H9 (cell line): ENCODE data around the gene LRP1. TPM values are rescaled to one million over a fixed set of nuclear protein-coding genes. Genes with fewer than 3 reads are reported as not detected.

Source experiments
- DNase-seq: peaks from one replicate; pipeline ENCODE4 v3.0.0-alpha.2; 2017
- H2AFZ ChIP-seq: one replicate; pipeline ENCODE4 v1.6.1; 2013; ENCODE audit warnings: mild to moderate bottlenecking, low read length, control low read depth, moderate library complexity
- H2AK5ac ChIP-seq: 2 replicates; pipeline ENCODE4 v1.6.1; 2013; ENCODE audit warnings: low read length, control low read depth, mixed read lengths; ENCODE audit not compliant: insufficient read length
- H2BK120ac ChIP-seq: one replicate; pipeline ENCODE4 v1.6.1; 2013; ENCODE audit warnings: low read depth, mild to moderate bottlenecking, low read length, control low read depth, inconsistent platforms; ENCODE audit not compliant: poor library complexity, severe bottlenecking
- H2BK12ac ChIP-seq: 2 replicates; pipeline ENCODE4 v1.6.1; 2013; ENCODE audit warnings: low read length, control low read depth, mixed read lengths, low read depth; ENCODE audit not compliant: insufficient read length
- H2BK15ac ChIP-seq: 2 replicates; pipeline ENCODE4 v1.6.1; 2013; ENCODE audit warnings: low read depth, low read length, control low read depth
- H2BK20ac ChIP-seq: one replicate; pipeline ENCODE4 v1.6.1; 2013; ENCODE audit warnings: low read depth, mild to moderate bottlenecking, low read length, control low read depth, inconsistent platforms; ENCODE audit not compliant: poor library complexity, severe bottlenecking
- H2BK5ac ChIP-seq: 2 replicates; pipeline ENCODE4 v1.6.1; 2013; ENCODE audit warnings: low read length, control low read depth, mixed read lengths; ENCODE audit not compliant: insufficient read length
- H3K14ac ChIP-seq: 2 replicates; pipeline ENCODE4 v1.6.1; 2013; ENCODE audit warnings: low read length, control low read depth; ENCODE audit not compliant: insufficient read depth
- H3K18ac ChIP-seq: 2 replicates; pipeline ENCODE4 v1.6.1; 2013; ENCODE audit warnings: low read depth, mild to moderate bottlenecking, mixed read lengths, low read length, control low read depth; ENCODE audit not compliant: insufficient read length
- H3K23ac ChIP-seq: 2 replicates; pipeline ENCODE4 v1.6.1; 2013; ENCODE audit warnings: low read length, control low read depth, mixed read lengths, low read depth; ENCODE audit not compliant: insufficient read length
- H3K23me2 ChIP-seq: 2 replicates; pipeline ENCODE4 v1.6.1; 2013; ENCODE audit warnings: low read depth, mild to moderate bottlenecking, mixed read lengths, low read length, control low read depth; ENCODE audit not compliant: insufficient read length, poor library complexity, severe bottlenecking
- H3K27ac ChIP-seq: 2 replicates; pipeline ENCODE4 v1.5.1; 2013; ENCODE audit warnings: low read length, control low read depth, mixed read lengths, low read depth; ENCODE audit not compliant: insufficient read length
- H3K27me3 ChIP-seq: 2 replicates; pipeline ENCODE4 v1.6.1; 2013; ENCODE audit warnings: low read length, control low read depth, inconsistent platforms; ENCODE audit not compliant: insufficient read depth
- H3K4ac ChIP-seq: 2 replicates; pipeline ENCODE4 v1.6.1; 2013; ENCODE audit warnings: low read depth, mild to moderate bottlenecking, control low read depth, inconsistent platforms, low read length, moderate library complexity
- H3K4me1 ChIP-seq: 2 replicates; pipeline ENCODE4 v1.6.1; 2013; ENCODE audit warnings: low read length, control low read depth, inconsistent platforms; ENCODE audit not compliant: insufficient read depth
- H3K4me2 ChIP-seq: 2 replicates; pipeline ENCODE4 v1.6.1; 2013; ENCODE audit warnings: low read length, control low read depth, mixed read lengths; ENCODE audit not compliant: insufficient read length, insufficient read depth
- H3K56ac ChIP-seq: 2 replicates; pipeline ENCODE4 v1.6.1; 2013; ENCODE audit warnings: low read depth, mild to moderate bottlenecking, mixed read lengths, low read length, control low read depth; ENCODE audit not compliant: insufficient read length
- H3K79me1 ChIP-seq: 2 replicates; pipeline ENCODE4 v1.6.1; 2013; ENCODE audit warnings: low read depth, mild to moderate bottlenecking, moderate library complexity, low read length, control low read depth, inconsistent platforms; ENCODE audit not compliant: insufficient read depth, poor library complexity, severe bottlenecking
- H3K79me2 ChIP-seq: 2 replicates; pipeline ENCODE4 v1.6.1; 2013; ENCODE audit warnings: low read length, control low read depth, inconsistent platforms; ENCODE audit not compliant: insufficient read depth
- H3K9ac ChIP-seq: 2 replicates; pipeline ENCODE4 v1.6.1; 2013; ENCODE audit warnings: low read length, control low read depth, mixed read lengths; ENCODE audit not compliant: insufficient read length; ENCODE audit errors: extremely low read depth
- H3K9me3 ChIP-seq: one replicate; pipeline ENCODE4 v1.6.1; 2013; ENCODE audit warnings: low read depth, low read length, inconsistent platforms; ENCODE audit not compliant: control insufficient read depth
- H3T11ph ChIP-seq: one replicate; pipeline ENCODE4 v1.6.1; 2013; ENCODE audit warnings: mild to moderate bottlenecking, low read length, control low read depth, inconsistent platforms
- H4K20me1 ChIP-seq: one replicate; pipeline ENCODE4 v1.6.1; 2013; ENCODE audit not compliant: control insufficient read depth, insufficient read length, insufficient read depth
- H4K5ac ChIP-seq: 2 replicates; pipeline ENCODE4 v1.6.1; 2013; ENCODE audit warnings: low read depth, mild to moderate bottlenecking, mixed read lengths, low read length, control low read depth; ENCODE audit not compliant: insufficient read length
- H4K8ac ChIP-seq: replicated peaks from 2 replicates; pipeline ENCODE4 v1.6.1; 2013; ENCODE audit warnings: low read length, control low read depth, mixed read lengths, low read depth; ENCODE audit not compliant: insufficient read length
- H4K91ac ChIP-seq: 2 replicates; pipeline ENCODE4 v1.6.1; 2013; ENCODE audit warnings: low read depth, mild to moderate bottlenecking, moderate library complexity, mixed read lengths, low read length, control low read depth; ENCODE audit not compliant: insufficient read length
- H3K27ac Mint-ChIP-seq, 3 experiments: 2 replicates in 2 of 3; 3 replicates in 1 of 3; pipeline ENCODE4 v1.8.0; 2020 to 2021; ENCODE audit warnings: mixed read lengths in 3 of 3, mild to moderate bottlenecking in 1 of 3, moderate library complexity in 1 of 3
- H3K27me3 Mint-ChIP-seq: 2 replicates; pipeline ENCODE4 v1.8.0; 2021; ENCODE audit warnings: low read depth, mild to moderate bottlenecking, moderate library complexity, mixed read lengths
- H3K36me3 Mint-ChIP-seq, 3 experiments: 2 replicates in 2 of 3; 3 replicates in 1 of 3; pipeline ENCODE4 v1.8.0; 2020 to 2021; ENCODE audit warnings: low read depth in 3 of 3, mixed read lengths in 3 of 3; ENCODE audit not compliant: insufficient read depth in 1 of 3
- H3K4me1 Mint-ChIP-seq, 2 experiments: 2 replicates each; pipeline ENCODE4 v1.8.0; 2020; ENCODE audit warnings: mixed read lengths in 2 of 2
- H3K4me3 Mint-ChIP-seq, 2 experiments: 2 replicates in 1 of 2; 3 replicates in 1 of 2; pipeline ENCODE4 v1.8.0; 2020 to 2021; ENCODE audit warnings: mild to moderate bottlenecking in 2 of 2, mixed read lengths in 2 of 2, moderate library complexity in 1 of 2
- H3K9me3 Mint-ChIP-seq, 2 experiments: 2 replicates in 1 of 2; 3 replicates in 1 of 2; pipeline ENCODE4 v1.8.0; 2020; ENCODE audit warnings: mild to moderate bottlenecking in 2 of 2, mixed read lengths in 2 of 2, moderate library complexity in 1 of 2
- whole genome bisulfite sequencing: extraction: QIAGEN DNeasy Blood & Tissue Kit; methylation state at CpG from one replicate; pipeline ENCODE4 v1.1.7; 2013; ENCODE audit warnings: missing lambda C conversion rate, low lambda C conversion rate, mixed read lengths; ENCODE audit not compliant: insufficient read length; ENCODE audit errors: extremely low coverage; 5-methylcytosine and 5-hydroxymethylcytosine counted together
- total RNA-seq: library from RNA; stranded (reverse); gene quantifications from 2 replicates; pipeline ENCODE4 v1.2.1, GENCODE V29; 2021
- TF ChIP-seq, protein P1 (sequence below): fragments of 200-600 bp; sonication (generic); conservative IDR thresholded peaks from 3 replicates; pipeline ENCODE4 v1.8.0; 2021; ENCODE audit warnings: antibody characterized with exemption, mild to moderate bottlenecking

The LRP1 gene
- total RNA-seq, 1 experiment from 2014 or later, result 115 TPM

DNA sequence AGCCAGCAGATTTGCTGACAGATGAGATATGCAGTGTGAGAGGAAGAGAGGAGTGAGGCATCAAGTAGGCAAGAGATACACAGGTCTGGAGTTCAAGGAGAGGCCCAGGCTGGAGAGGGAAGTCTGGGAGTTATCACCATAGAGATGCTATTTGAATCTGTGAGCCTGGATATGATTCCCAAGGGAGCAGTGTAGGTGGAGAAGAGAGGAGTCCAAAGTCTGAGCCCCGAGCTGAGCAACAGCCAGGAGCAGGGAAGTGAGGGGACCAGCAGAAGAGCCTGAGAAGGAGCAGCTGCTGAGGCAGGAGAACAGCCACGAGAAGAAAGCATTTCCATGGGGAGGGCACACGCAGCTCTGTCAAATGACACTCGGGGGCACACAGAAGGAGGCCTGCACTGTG, 68.2 kb downstream of the LRP1 start:
- H2AK5ac ChIP-seq, result no peak overlapping the region
- H2BK20ac ChIP-seq, result no peak overlapping the region
- H4K91ac ChIP-seq, result no peak overlapping the region
- no peak overlapping the region for H3K23ac ChIP-seq
- no peak overlapping the region for H2BK5ac ChIP-seq
- H3K79me2 ChIP-seq, result no peaks in the 10 kb centered on the region
- peak overlapping the region in 1 of 3 experiments; percentile 88; a peak in 2 of 7 replicates for H3K27ac Mint-ChIP-seq
- H3K4ac ChIP-seq, result no peak overlapping the region
- no peaks in the 10 kb centered on the region for H3K4me1 ChIP-seq
- no peaks in the 10 kb centered on the region for H3K23me2 ChIP-seq
- no peak overlapping the region for H4K5ac ChIP-seq
- H3K4me2 ChIP-seq, result no peak overlapping the region
- no peaks in the 10 kb centered on the region for H3K27me3 ChIP-seq
- no peaks in the 10 kb centered on the region; a peak in 1 of 5 replicates for H3K9me3 Mint-ChIP-seq
- no peaks in the 10 kb centered on the region for H3K9me3 ChIP-seq
- no peak for DNase-seq
- H4K20me1 ChIP-seq, result no peaks in the 10 kb centered on the region
- whole genome bisulfite sequencing, result no CpG with 5 or more reads among the region's 4 CpGs
- H2BK15ac ChIP-seq, result no peak overlapping the region
- H3K27ac ChIP-seq, result no peak overlapping the region
- TF ChIP-seq, protein P1, sequence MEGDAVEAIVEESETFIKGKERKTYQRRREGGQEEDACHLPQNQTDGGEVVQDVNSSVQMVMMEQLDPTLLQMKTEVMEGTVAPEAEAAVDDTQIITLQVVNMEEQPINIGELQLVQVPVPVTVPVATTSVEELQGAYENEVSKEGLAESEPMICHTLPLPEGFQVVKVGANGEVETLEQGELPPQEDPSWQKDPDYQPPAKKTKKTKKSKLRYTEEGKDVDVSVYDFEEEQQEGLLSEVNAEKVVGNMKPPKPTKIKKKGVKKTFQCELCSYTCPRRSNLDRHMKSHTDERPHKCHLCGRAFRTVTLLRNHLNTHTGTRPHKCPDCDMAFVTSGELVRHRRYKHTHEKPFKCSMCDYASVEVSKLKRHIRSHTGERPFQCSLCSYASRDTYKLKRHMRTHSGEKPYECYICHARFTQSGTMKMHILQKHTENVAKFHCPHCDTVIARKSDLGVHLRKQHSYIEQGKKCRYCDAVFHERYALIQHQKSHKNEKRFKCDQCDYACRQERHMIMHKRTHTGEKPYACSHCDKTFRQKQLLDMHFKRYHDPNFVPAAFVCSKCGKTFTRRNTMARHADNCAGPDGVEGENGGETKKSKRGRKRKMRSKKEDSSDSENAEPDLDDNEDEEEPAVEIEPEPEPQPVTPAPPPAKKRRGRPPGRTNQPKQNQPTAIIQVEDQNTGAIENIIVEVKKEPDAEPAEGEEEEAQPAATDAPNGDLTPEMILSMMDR, result no peak
- H2BK12ac ChIP-seq, result no peak overlapping the region
- H3K56ac ChIP-seq, result no peak overlapping the region
- H3K4me1 Mint-ChIP-seq, result no peaks in the 10 kb centered on the region
- H3K4me3 Mint-ChIP-seq, result no peak overlapping the region; a peak in 1 of 5 replicates
- H3K18ac ChIP-seq, result no peak overlapping the region
- no peaks in the 10 kb centered on the region for H3K27me3 Mint-ChIP-seq
- H2BK120ac ChIP-seq, result no peak overlapping the region
- no peaks in the 10 kb centered on the region for H3K79me1 ChIP-seq
- H3K36me3 Mint-ChIP-seq, result peaks cover 59 to 97% (median 97%) of the 10 kb centered on the region in 3 experiments
- H3T11ph ChIP-seq, result no peak overlapping the region
- H3K14ac ChIP-seq, result no peak overlapping the region
- H3K9ac ChIP-seq, result no peak overlapping the region
- H2AFZ ChIP-seq, result no peak overlapping the region
- no peak overlapping the region for H4K8ac ChIP-seq
